ENCODE results near the gene DAO.

DNA sequence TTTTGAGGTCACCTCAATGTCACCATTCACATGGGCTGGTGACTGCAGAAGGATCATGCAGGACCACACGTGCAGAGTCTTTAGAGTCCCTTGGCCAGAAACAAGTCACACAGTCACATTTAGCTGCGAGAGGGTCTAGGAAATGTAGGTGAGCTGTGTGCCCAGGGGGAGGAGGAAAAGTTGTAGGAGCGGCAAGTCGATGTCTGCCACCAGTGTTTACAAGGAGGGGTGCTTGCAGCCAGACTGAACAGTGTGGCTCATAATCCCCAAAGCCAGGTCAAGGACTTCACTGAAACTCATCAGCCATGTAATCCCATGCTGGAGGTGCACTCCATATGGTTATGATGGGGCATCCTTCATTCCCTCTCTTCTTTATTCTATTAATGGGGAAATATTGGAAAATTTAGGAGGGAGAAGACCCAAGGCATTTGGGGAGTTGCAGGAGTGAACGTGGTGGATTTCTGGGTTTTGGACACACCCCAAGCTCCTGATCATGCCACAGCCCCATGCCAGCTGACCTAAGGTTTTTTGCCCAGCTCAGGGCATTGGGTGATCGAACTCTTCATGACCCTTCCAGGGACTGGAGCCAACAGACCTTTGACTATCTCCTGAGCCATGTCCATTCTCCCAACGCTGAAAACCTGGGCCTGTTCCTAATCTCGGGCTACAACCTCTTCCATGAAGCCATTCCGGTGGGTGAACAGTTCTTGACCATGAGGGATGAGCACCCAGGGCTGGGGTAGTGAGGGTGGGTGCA is 7.2 kb downstream of the DAO start:
- TF ChIP-seq, protein P1, sequence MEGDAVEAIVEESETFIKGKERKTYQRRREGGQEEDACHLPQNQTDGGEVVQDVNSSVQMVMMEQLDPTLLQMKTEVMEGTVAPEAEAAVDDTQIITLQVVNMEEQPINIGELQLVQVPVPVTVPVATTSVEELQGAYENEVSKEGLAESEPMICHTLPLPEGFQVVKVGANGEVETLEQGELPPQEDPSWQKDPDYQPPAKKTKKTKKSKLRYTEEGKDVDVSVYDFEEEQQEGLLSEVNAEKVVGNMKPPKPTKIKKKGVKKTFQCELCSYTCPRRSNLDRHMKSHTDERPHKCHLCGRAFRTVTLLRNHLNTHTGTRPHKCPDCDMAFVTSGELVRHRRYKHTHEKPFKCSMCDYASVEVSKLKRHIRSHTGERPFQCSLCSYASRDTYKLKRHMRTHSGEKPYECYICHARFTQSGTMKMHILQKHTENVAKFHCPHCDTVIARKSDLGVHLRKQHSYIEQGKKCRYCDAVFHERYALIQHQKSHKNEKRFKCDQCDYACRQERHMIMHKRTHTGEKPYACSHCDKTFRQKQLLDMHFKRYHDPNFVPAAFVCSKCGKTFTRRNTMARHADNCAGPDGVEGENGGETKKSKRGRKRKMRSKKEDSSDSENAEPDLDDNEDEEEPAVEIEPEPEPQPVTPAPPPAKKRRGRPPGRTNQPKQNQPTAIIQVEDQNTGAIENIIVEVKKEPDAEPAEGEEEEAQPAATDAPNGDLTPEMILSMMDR (IDR thresholded peaks at IDR 0.05): no peak
- no peak for TF ChIP-seq POLR2A (IDR thresholded peaks at IDR 0.05)
- TF ChIP-seq POLR2AphosphoS5 (IDR thresholded peaks at IDR 0.05): no peak

Data from breast epithelium (tissue), 3 donors.